Peyer's patch (tissue), 4 donors: ENCODE measurements around the gene CPT1B. TPM values are rescaled to one million over a fixed set of nuclear protein-coding genes. Genes with fewer than 3 reads are reported as not detected.

Experiments
- DNase-seq, 3 donors: peaks; one replicate each; pipeline ENCODE4 v3.0.0-alpha.2; 2017 to 2019
- H3K27ac ChIP-seq, 4 donors: fragments of 200-600 bp; sonication (generic); one replicate each; pipeline ENCODE4 v1.5.1; 2016 to 2019
- H3K27me3 ChIP-seq, 2 donors: fragments of 200-600 bp; sonication (generic); one replicate each; pipeline ENCODE4 v1.5.1; 2019
- H3K36me3 ChIP-seq, 3 donors: fragments of 200-600 bp; sonication (generic); one replicate each; pipeline ENCODE4 v1.5.1; 2016 to 2019
- H3K4me1 ChIP-seq, 4 donors: fragments of 200-600 bp; sonication (generic); one replicate each; pipeline ENCODE4 v1.5.1; 2016 to 2019
- H3K4me3 ChIP-seq, 4 donors: fragments of 200-600 bp; sonication (generic); 1 replicate in 3 of 4; 2 replicates in 1 of 4; pipeline ENCODE4 v1.5.1; 2016 to 2019; ENCODE audit warnings: mild to moderate bottlenecking in 1 of 4
- H3K9me3 ChIP-seq, 4 donors: fragments of 200-600 bp; sonication (generic); one replicate each; pipeline ENCODE4 v1.5.1; 2016 to 2019; ENCODE audit warnings: mild to moderate bottlenecking in 1 of 4
- POLR2A ChIP-seq, 2 donors: fragments of 450-650 bp; IDR thresholded peaks; one replicate each; pipeline ENCODE4 v1.5.1; 2017; ENCODE audit warnings: antibody characterized with exemption in 2 of 2, mild to moderate bottlenecking in 2 of 2, moderate library complexity in 2 of 2
- total RNA-seq, 4 donors: library from RNA; depleted of rRNA; stranded (reverse); fragments of >200 nt; gene quantifications; one replicate each; pipeline ENCODE4 v1.1.0, GENCODE V29; 2016
- TF ChIP-seq, protein P1 (sequence below), 6 experiments: fragments of 450-650 bp in 4 of 6; fragments of 200-600 bp in 2 of 6; sonication (generic) in 1 of 6; IDR thresholded peaks; one replicate each; pipeline ENCODE4 v1.5.1; 2017 to 2019; ENCODE audit warnings: antibody characterized with exemption in 6 of 6, mild to moderate bottlenecking in 3 of 6, moderate library complexity in 1 of 6

The CPT1B gene
- total RNA-seq, 4 donors from 2014 or later: 51.2 to 133 (median 56.5) TPM

DNA sequence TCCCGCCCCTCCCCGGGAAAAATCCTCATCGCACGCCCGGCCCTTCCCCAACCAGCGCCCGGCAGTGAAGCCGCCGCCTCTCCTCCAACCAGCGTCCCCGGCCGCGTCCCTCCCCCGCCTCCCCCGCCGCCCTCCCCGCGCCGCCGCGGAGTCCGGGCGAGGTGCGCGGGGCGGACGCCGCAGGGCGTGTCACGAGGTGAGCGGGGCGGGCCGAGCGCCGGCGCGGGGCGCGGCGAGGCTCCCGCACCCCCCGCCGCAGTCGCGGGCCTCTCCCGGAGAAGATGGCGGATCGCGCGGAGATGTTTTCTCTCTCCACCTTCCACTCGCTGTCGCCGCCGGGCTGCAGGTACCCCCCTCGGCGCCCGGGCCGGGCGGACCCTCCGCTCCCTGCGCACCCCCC, 22.3 kb upstream of the CPT1B start, which contains the start of gene MAPK8IP2:
Gene MAPK8IP2, plus strand, starts transcription at position 256 of the 400 bp plus-strand sequence. Its CDS starts 26 bp downstream, at position 282.
- TF ChIP-seq, protein P1, sequence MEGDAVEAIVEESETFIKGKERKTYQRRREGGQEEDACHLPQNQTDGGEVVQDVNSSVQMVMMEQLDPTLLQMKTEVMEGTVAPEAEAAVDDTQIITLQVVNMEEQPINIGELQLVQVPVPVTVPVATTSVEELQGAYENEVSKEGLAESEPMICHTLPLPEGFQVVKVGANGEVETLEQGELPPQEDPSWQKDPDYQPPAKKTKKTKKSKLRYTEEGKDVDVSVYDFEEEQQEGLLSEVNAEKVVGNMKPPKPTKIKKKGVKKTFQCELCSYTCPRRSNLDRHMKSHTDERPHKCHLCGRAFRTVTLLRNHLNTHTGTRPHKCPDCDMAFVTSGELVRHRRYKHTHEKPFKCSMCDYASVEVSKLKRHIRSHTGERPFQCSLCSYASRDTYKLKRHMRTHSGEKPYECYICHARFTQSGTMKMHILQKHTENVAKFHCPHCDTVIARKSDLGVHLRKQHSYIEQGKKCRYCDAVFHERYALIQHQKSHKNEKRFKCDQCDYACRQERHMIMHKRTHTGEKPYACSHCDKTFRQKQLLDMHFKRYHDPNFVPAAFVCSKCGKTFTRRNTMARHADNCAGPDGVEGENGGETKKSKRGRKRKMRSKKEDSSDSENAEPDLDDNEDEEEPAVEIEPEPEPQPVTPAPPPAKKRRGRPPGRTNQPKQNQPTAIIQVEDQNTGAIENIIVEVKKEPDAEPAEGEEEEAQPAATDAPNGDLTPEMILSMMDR (IDR thresholded peaks at IDR 0.05): no peak
- no peak for TF ChIP-seq POLR2A (IDR thresholded peaks at IDR 0.05)
- Histone ChIP-seq H3K27me3 (peaks cover 0 to 33% of the 10 kb centered on the region in 2 donors), H3K4me1 (peaks cover 0 to 12% (median 6%) of the 10 kb centered on the region in 4 donors), H3K9me3 (no peaks in the 10 kb centered on the region), H3K36me3 (no peaks in the 10 kb centered on the region), H3K4me3 (peak within 1 kb of the TSS; percentile 5 to 59 (median 54)), H3K27ac (no peak within 1 kb of the TSS)
- DNase-seq: peak in 1 of 3 donors; percentile 55

DNA sequence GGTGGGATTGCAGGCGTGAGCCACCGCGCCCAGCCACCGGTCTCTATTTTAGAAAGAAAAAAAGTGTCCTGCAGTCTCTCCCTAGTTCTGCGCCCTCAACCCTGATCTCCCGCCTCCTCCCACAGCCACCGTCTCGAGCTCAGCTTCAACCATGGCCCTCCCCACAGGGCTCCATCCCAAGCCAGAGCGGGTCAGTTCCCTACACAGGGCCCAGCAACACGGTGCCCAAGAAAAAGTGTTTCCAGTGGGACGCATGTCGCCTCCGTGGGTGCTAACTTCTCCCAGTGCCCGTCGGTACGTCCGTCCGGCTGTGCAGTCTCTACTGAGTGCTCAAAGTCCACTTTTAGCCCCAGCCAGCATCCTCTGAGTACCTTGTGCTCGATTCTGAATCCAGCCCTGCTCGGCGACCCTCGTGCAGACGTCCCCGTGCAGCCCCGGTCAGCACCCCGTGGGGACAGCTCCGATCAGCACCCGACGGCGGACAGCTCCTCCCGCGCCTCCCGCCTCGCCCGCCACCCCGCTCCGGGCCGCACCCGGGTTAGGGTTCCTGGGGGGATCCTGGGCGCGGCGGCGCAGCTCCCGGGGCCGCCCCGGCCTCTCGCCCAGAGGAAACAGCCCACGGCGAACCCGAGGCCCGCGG, 21.7 kb upstream of the CPT1B start:
- peaks cover 0 to 33% of the 10 kb centered on the region in 2 donors for H3K27me3 ChIP-seq
- no peak overlapping the region for H3K27ac ChIP-seq
- no peaks in the 10 kb centered on the region for H3K9me3 ChIP-seq
- peak overlapping the region; percentile 5 to 59 (median 54) for H3K4me3 ChIP-seq
- no peaks in the 10 kb centered on the region for H3K36me3 ChIP-seq
- H3K4me1 ChIP-seq: peaks cover 0 to 12% (median 6%) of the 10 kb centered on the region in 4 donors
- TF ChIP-seq POLR2A (IDR thresholded peaks at IDR 0.05): no peak
- TF ChIP-seq, protein P1 (IDR thresholded peaks at IDR 0.05): no peak
- peak in 2 of 3 donors; percentile 67 to 73 for DNase-seq

DNA sequence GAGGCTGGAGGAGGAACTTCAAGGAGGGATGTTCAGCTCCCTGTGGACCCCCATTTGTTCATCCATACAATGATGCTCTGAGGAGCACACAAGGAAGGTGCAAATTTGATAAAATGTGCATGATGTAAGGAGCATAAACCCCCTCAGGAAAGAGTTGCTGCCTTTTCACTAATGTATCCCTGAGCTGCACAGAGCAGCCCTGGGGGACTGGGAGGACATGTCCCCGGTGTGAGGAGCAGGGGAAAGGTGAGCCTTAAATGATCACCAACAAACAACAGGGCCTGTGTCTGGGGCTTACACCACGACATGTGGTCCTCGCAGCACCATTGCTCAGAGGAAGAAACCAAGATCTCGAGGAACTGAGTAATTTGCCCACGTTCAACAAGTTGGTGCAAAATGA, 18.9 kb upstream of the CPT1B start:
- Histone ChIP-seq H3K4me1 (peaks cover 0 to 12% (median 6%) of the 10 kb centered on the region in 4 donors), H3K9me3 (no peaks in the 10 kb centered on the region), H3K27me3 (peaks cover 0 to 15% of the 10 kb centered on the region in 2 donors), H3K27ac (no peak overlapping the region), H3K4me3 (no peak overlapping the region), H3K36me3 (no peaks in the 10 kb centered on the region)
- no peak for DNase-seq
- TF ChIP-seq, protein P1 (IDR thresholded peaks at IDR 0.05): no peak
- TF ChIP-seq POLR2A (IDR thresholded peaks at IDR 0.05): no peak

DNA sequence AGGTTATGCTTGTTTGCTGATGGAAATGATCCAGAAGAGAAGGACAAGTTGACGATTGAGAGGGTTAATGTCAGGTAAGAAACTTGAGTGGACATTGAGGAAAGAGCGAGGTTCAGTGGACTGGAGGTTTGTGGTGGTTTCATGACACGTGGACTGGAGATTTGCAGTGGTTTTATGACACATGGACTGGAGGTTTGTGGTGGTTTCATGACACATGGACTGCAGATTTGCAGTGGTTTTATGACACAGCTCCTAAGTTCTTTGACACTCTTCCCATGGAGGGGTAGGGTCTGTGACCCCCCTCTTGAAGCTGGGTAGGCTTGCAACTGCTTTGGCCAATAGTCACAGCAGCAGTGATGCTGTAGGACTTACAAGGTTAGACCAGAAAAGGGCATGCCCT, 17.0 kb upstream of the CPT1B start:
- TF ChIP-seq POLR2A (IDR thresholded peaks at IDR 0.05): no peak
- TF ChIP-seq, protein P1 (IDR thresholded peaks at IDR 0.05): no peak
- DNase-seq: no peak
- no peak overlapping the region for H3K4me3 ChIP-seq
- no peaks in the 10 kb centered on the region for H3K9me3 ChIP-seq
- no peak overlapping the region for H3K27ac ChIP-seq
- H3K27me3 ChIP-seq: peaks cover 0 to 7% of the 10 kb centered on the region in 2 donors
- H3K36me3 ChIP-seq: no peaks in the 10 kb centered on the region
- peaks cover 0 to 6% (median 2%) of the 10 kb centered on the region in 4 donors for H3K4me1 ChIP-seq

DNA sequence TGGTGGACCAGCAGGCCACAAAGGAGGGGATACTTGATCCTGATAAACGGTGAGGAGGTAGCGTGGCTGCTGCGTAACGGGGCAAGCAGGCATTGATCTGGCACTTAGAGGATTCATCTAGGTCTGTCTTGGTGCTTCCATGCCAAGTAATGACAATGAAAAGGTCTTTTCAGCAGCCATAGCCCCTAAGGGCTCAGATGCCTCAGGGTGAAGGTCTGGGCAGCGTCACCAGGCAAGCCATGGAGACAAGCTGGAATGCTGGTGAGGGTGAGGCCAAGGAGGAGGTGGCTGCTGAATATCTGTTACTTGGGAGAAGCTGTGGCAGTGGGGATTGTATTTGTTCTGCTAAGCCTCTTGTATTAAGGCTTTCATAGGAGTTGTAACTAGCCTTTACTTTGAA, 9.2 kb upstream of the CPT1B start:
- Histone ChIP-seq H3K36me3 (no peaks in the 10 kb centered on the region), H3K27ac (no peak overlapping the region), H3K9me3 (no peaks in the 10 kb centered on the region), H3K4me3 (no peak overlapping the region), H3K27me3 (no peaks in the 10 kb centered on the region), H3K4me1 (peaks cover 0 to 8% (median 0%) of the 10 kb centered on the region in 4 donors)
- no peak for DNase-seq
- TF ChIP-seq, protein P1 (IDR thresholded peaks at IDR 0.05): no peak
- no peak for TF ChIP-seq POLR2A (IDR thresholded peaks at IDR 0.05)
